K562 (cell line): Measurements from ENCODE around the gene MTX3. TPM values are rescaled to one million over a fixed set of nuclear protein-coding genes. Genes with fewer than 3 reads are reported as not detected.

Experiments
- ATAC-seq: fragments of 200-7000 bp; cut with Tn5 transposase; 3 replicates; pipeline ENCODE4 v1.9.1; 2020; ENCODE audit warnings: moderate library complexity
- BruUV-seq: library from RNA; stranded (reverse); fragments of 400-500 nt; replicated peaks from 2 replicates; lab custom pipeline; 2021; lab: Mats Ljungman, UMichigan
- CTCF ChIA-PET: fragments of 300-600 bp; formaldehyde crosslinking; extraction: SDS; loops from one replicate; lab custom pipeline; 2021; ENCODE audit warnings: low intra/inter-chr PET ratio; lab: Yijun Ruan, JAX
- POLR2A ChIA-PET: fragments of 300-600, 350-650 bp; sonication (Branson Sonifier 250); formaldehyde crosslinking; extraction: SDS; loops from one replicate; lab custom pipeline; 2021; ENCODE audit warnings: antibody characterized with exemption, inconsistent platforms; lab: Yijun Ruan, JAX
- DNase-seq, 4 experiments: peaks; one replicate each; pipeline versions ENCODE4 v3.0.0 to v3.0.0-alpha.2; 2011 to 2018; ENCODE audit warnings: low spot score in 3 of 4, mixed read lengths in 3 of 4; ENCODE audit errors: extremely low read depth in 1 of 4
- FAIRE-seq: peaks from 2 replicates; lab custom pipeline; 2011; peaks lifted over from hg19 to GRCh38; lab: Jason Lieb, UNC
- H2AFZ ChIP-seq: 2 replicates; pipeline ENCODE4 v1.6.0; 2011; ENCODE audit warnings: low read depth, low read length, control low read depth, inconsistent platforms
- H3K27ac ChIP-seq: fragments of 200-600 bp; 3 replicates; pipeline ENCODE4 v1.8.0; 2011; ENCODE audit warnings: low read depth, mild to moderate bottlenecking, control low read depth, inconsistent platforms, low read length, moderate library complexity, mixed read lengths; ENCODE audit errors: extremely low read depth
- H3K27me3 ChIP-seq, 2 experiments: fragments of 300-600 bp in 1 of 2; 2 replicates in 1 of 2; 3 replicates in 1 of 2; pipeline versions ENCODE4 v1.6.0 to v1.8.0; 2011; ENCODE audit warnings: inconsistent platforms in 2 of 2, low read length in 2 of 2, mild to moderate bottlenecking in 1 of 2, mixed read lengths in 1 of 2, moderate library complexity in 1 of 2; ENCODE audit not compliant: control insufficient read depth in 2 of 2, insufficient read depth in 2 of 2
- H3K36me3 ChIP-seq: fragments of 300-600 bp; 3 replicates; pipeline ENCODE4 v1.8.0; 2011; ENCODE audit warnings: mild to moderate bottlenecking, low read length, inconsistent platforms; ENCODE audit not compliant: control insufficient read depth, insufficient read depth
- H3K4me1 ChIP-seq, 2 experiments: fragments of 200-600 bp in 1 of 2; replicated peaks in 1 of 2; 2 replicates in 1 of 2; 3 replicates in 1 of 2; pipeline versions ENCODE4 v1.5.1 to v1.8.0; 2011; ENCODE audit warnings: inconsistent platforms in 2 of 2, low read length in 2 of 2, mild to moderate bottlenecking in 1 of 2, mixed read lengths in 1 of 2, moderate library complexity in 1 of 2; ENCODE audit not compliant: control insufficient read depth in 2 of 2, insufficient read depth in 2 of 2
- H3K4me2 ChIP-seq: 2 replicates; pipeline ENCODE4 v1.6.1; 2011; ENCODE audit warnings: low read length, control low read depth, inconsistent platforms, mixed read lengths; ENCODE audit not compliant: insufficient read depth
- H3K4me3 ChIP-seq: fragments of 200-600 bp; sonication (generic), shearing (Covaris generic); 2 replicates; pipeline ENCODE4 v1.5.1; 2016; ENCODE audit warnings: control low read depth, inconsistent platforms
- H3K79me2 ChIP-seq: fragments of 200-600 bp; 3 replicates; pipeline ENCODE4 v1.8.0; 2011; ENCODE audit warnings: low read length, inconsistent platforms; ENCODE audit not compliant: control insufficient read depth, insufficient read depth
- H3K9ac ChIP-seq, 2 experiments: 2 replicates each; pipeline versions ENCODE4 v1.6.0 to v1.6.1; 2011; ENCODE audit warnings: low read depth in 2 of 2, low read length in 2 of 2, control low read depth in 1 of 2, inconsistent platforms in 1 of 2, mild to moderate bottlenecking in 1 of 2, mixed read lengths in 1 of 2; ENCODE audit not compliant: insufficient read depth in 1 of 2
- H3K9me1 ChIP-seq: one replicate; pipeline ENCODE4 v1.6.0; 2011; ENCODE audit warnings: inconsistent platforms, mild to moderate bottlenecking, low read length, moderate library complexity; ENCODE audit not compliant: control insufficient read depth, insufficient read depth
- H3K9me3 ChIP-seq: replicated peaks from 2 replicates; pipeline ENCODE4 v1.5.1; 2011; ENCODE audit warnings: low read depth, low read length, inconsistent platforms; ENCODE audit not compliant: control insufficient read depth, insufficient read depth
- H4K20me1 ChIP-seq: replicated peaks from 2 replicates; pipeline ENCODE4 v1.6.1; 2011; ENCODE audit warnings: low read length, inconsistent platforms, mixed read lengths; ENCODE audit not compliant: control insufficient read depth, insufficient read depth
- ATF6 ChIP-seq: sonication (generic); formaldehyde crosslinking; IDR thresholded peaks from 2 replicates; pipeline ENCODE4 v1.4.0; 2020; ENCODE audit warnings: mild to moderate bottlenecking, missing genetic modification reagents
- CREB3L1 ChIP-seq: fragments of 450-650 bp; IDR thresholded peaks from 2 replicates; pipeline ENCODE4 v1.6.1; 2014; ENCODE audit warnings: low read depth, mild to moderate bottlenecking, moderate library complexity, borderline replicate concordance
- ESRRB ChIP-seq: fragments of 250-450 bp; sonication (Bioruptor Pico); IDR thresholded peaks from 2 replicates; pipeline ENCODE4 v1.5.0; 2020; ENCODE audit warnings: mild to moderate bottlenecking, moderate library complexity, borderline replicate concordance
- MIER1 ChIP-seq: fragments of 450-650 bp; IDR thresholded peaks from 2 replicates; pipeline ENCODE4 v1.6.1; 2016; ENCODE audit warnings: antibody characterized with exemption, mild to moderate bottlenecking, low read depth
- RBBP5 ChIP-seq: fragments of 200-600 bp; sonication (generic); IDR thresholded peaks from 2 replicates; pipeline ENCODE4 v1.6.1; 2012; ENCODE audit warnings: borderline replicate concordance, mild to moderate bottlenecking, low read length, control low read depth, inconsistent platforms; ENCODE audit not compliant: insufficient read depth, poor library complexity, severe bottlenecking
- SMAD1 ChIP-seq: fragments of 150-350 bp; IDR thresholded peaks from 2 replicates; pipeline ENCODE4 v1.6.1; 2014; ENCODE audit warnings: low read length, low read depth; ENCODE audit not compliant: partially characterized antibody
- SRSF7 ChIP-seq: fragments of 200-400 bp; formaldehyde crosslinking; optimal IDR thresholded peaks from 2 replicates; pipeline ENCODE3; 2017; ENCODE audit warnings: mild to moderate bottlenecking, low read depth, low read length
- TGIF2 ChIP-seq: sonication (generic); formaldehyde crosslinking; IDR thresholded peaks from 2 replicates; pipeline ENCODE4 v1.8.1; 2022; ENCODE audit warnings: mild to moderate bottlenecking, missing genetic modification reagents, moderate library complexity
- ZBTB9 ChIP-seq: fragments of 450-650 bp; formaldehyde crosslinking; IDR thresholded peaks from 2 replicates; pipeline ENCODE4 v1.4.0; 2020; ENCODE audit warnings: mild to moderate bottlenecking, moderate library complexity
- ZNF232 ChIP-seq: sonication (generic); formaldehyde crosslinking; IDR thresholded peaks from 2 replicates; pipeline ENCODE4 v1.8.0; 2022; ENCODE audit warnings: mild to moderate bottlenecking, missing genetic modification reagents
- ZNF324 ChIP-seq: fragments of 250-450 bp; sonication (Bioruptor Pico); IDR thresholded peaks from 2 replicates; pipeline ENCODE4 v1.4.0; 2020; ENCODE audit warnings: mild to moderate bottlenecking
- WGBS: fragments of 100-300 bp; shearing (Covaris generic); methylation state at CpG from one replicate; pipeline ENCODE4 v1.1.6; 2016; ENCODE audit warnings: low coverage, mixed read lengths; ENCODE audit not compliant: insufficient coverage; ENCODE audit errors: missing lambda C conversion rate; 5-methylcytosine and 5-hydroxymethylcytosine counted together
- in situ Hi-C: fragments of 300-500 bp; cut with MboI; formaldehyde crosslinking; loops from 4 replicates; pipeline ENCODE4 v1.15.0; 2018; ENCODE audit warnings: inconsistent platforms, mixed read lengths
- intact Hi-C: fragments of 100-400 bp; cut with micrococcal nuclease; formaldehyde crosslinking; loops from 2 replicates; pipeline ENCODE4 v1.14.2; 2022
- polyA plus RNA-seq, 8 experiments: library from polyadenylated mRNA; depleted of rRNA in 4 of 8; stranded (reverse) in 5 of 8; unstranded in 3 of 8; fragments of >200 nt; fragmentation: Nextera tagmentation in 2 of 8; fragmentation: Illumina TruSeq in 1 of 8; extraction: Ambion mirVana in 2 of 8; extraction: Trizol in 1 of 8; gene quantifications; 2 replicates each; pipeline versions ENCODE4 v1.2.1 to v1.2.3, GENCODE V29; 2011 to 2014; ENCODE audit warnings: inconsistent platforms in 1 of 8, missing spikeins in 1 of 8
- total RNA-seq, 7 experiments: library from RNA; depleted of rRNA in 6 of 7; stranded (reverse); fragments of >200 nt in 6 of 7; fragmentation: Illumina TruSeq in 2 of 7; extraction: Trizol in 2 of 7; gene quantifications; 2 replicates each; pipeline versions ENCODE4 v1.2.1 to v1.2.3, GENCODE V29; 2011 to 2021; ENCODE audit warnings: low replicate concordance in 1 of 7
- TF ChIP-seq, protein P1 (sequence below), 3 experiments: fragments of 200-800 bp in 1 of 3; sonication (Bioruptor generic) in 1 of 3; sonication (generic) in 1 of 3; formaldehyde crosslinking in 1 of 3; IDR thresholded peaks; 2 replicates each; pipeline versions ENCODE4 v1.6.1 to v1.8.0; 2016 to 2022; ENCODE audit warnings: mild to moderate bottlenecking in 2 of 3, missing compliant biosample characterization in 2 of 3, missing genetic modification characterization in 2 of 3, missing genetic modification reagents in 1 of 3
- TF ChIP-seq, protein P2 (sequence below), 3 experiments: IDR thresholded peaks in 2 of 3; conservative IDR thresholded peaks in 1 of 3; 2 replicates each; pipeline ENCODE4 v1.5.1; 2011 to 2012; ENCODE audit warnings: low read length in 3 of 3, mild to moderate bottlenecking in 3 of 3, control low read depth in 2 of 3, improper control_type of control experiment in 1 of 3, inconsistent platforms in 1 of 3, low read depth in 1 of 3, mixed read lengths in 1 of 3, moderate library complexity in 1 of 3; ENCODE audit not compliant: insufficient read depth in 2 of 3

MTX3 gene
- total and polyA plus RNA-seq, 9 of the 15 experiments (the other 6 are each of a cell fraction or from before 2014, with no cell fraction given) = 0.04 to 0.36 (median 0.15) TPM; not detected in 1

DNA sequence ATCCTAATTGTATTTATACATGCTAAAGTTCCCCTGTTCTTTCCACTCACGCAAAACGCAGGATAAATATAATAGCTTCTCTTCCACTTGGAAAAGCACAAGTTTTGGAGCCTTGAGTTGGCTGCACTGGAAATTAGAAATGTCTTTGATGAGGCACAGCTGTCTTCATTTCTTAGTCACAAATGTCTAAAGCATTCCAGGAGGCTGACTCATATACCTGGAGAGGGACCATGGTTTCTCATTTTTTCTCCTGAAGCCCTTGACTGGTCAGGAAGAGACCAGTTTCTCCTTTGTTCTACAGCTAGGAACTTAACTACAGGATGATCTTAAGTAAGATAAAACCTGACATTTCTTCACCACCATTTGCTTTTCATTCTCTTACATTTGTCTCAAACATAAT lies 16.2 kb downstream of the MTX3 start:
- H3K9me3 ChIP-seq = no peaks in the 10 kb centered on the region
- no peak for ATAC-seq
- H3K9ac ChIP-seq = no peak overlapping the region
- no peak overlapping the region for H2AFZ ChIP-seq
- H3K36me3 ChIP-seq = no peaks in the 10 kb centered on the region
- H3K9me1 ChIP-seq = no peaks in the 10 kb centered on the region
- no peak for FAIRE-seq
- DNase-seq = no peak
- peaks cover 0 to 17% of the 10 kb centered on the region in 2 experiments; a peak in 4 of 5 replicates for H3K27me3 ChIP-seq
- H3K79me2 ChIP-seq = no peaks in the 10 kb centered on the region
- in situ Hi-C loops (no loop called here), intact Hi-C loops (loop anchor here (5.0 kb wide), 1 partner anchor 48 kb away; no protein-coding TSS in a partner anchor)
- no peak overlapping the region for H3K4me2 ChIP-seq
- H4K20me1 ChIP-seq = no peaks in the 10 kb centered on the region
- POLR2A ChIA-PET = interaction anchor here (0.7 kb wide), 1 partner anchor 9 kb away, joined by 3 read pairs; no protein-coding TSS in a partner anchor
- CTCF ChIA-PET = no interaction called here
- BruUV-seq = no TSS peak
- WGBS = 0% methylated on average over 2 of the region's 2 CpGs
- H3K4me1 ChIP-seq = no peaks in the 10 kb centered on the region
- no peak overlapping the region for H3K4me3 ChIP-seq
- H3K27ac ChIP-seq = no peak overlapping the region
- no peak for TF ChIP-seq ZNF232 (CRISPR knock-in tag)
- TF ChIP-seq, protein P1, sequence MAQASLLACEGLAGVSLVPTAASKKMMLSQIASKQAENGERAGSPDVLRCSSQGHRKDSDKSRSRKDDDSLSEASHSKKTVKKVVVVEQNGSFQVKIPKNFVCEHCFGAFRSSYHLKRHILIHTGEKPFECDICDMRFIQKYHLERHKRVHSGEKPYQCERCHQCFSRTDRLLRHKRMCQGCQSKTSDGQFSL (CRISPR knock-in tag; IDR thresholded peaks at IDR 0.05) = no peak
- TF ChIP-seq, protein P1 (tag; IDR thresholded peaks at IDR 0.05) = no peak
- TF ChIP-seq, protein P2, sequence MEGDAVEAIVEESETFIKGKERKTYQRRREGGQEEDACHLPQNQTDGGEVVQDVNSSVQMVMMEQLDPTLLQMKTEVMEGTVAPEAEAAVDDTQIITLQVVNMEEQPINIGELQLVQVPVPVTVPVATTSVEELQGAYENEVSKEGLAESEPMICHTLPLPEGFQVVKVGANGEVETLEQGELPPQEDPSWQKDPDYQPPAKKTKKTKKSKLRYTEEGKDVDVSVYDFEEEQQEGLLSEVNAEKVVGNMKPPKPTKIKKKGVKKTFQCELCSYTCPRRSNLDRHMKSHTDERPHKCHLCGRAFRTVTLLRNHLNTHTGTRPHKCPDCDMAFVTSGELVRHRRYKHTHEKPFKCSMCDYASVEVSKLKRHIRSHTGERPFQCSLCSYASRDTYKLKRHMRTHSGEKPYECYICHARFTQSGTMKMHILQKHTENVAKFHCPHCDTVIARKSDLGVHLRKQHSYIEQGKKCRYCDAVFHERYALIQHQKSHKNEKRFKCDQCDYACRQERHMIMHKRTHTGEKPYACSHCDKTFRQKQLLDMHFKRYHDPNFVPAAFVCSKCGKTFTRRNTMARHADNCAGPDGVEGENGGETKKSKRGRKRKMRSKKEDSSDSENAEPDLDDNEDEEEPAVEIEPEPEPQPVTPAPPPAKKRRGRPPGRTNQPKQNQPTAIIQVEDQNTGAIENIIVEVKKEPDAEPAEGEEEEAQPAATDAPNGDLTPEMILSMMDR (IDR thresholded peaks at IDR 0.05 in 2 of 3, conservative IDR thresholded peaks at IDR 0.05 in 1 of 3; ENCODE audit: insufficient read depth in 2 of 3, low read depth in 1 of 3, low read length in 3 of 3) = no peak
- no peak for TF ChIP-seq SMAD1
- TF ChIP-seq ZBTB9 (CRISPR knock-in tag) = no peak
- no peak for TF ChIP-seq SRSF7
- TF ChIP-seq ZNF324 = no peak
- TF ChIP-seq MIER1 = no peak
- no peak for TF ChIP-seq ESRRB (CRISPR knock-in tag)
- TF ChIP-seq TGIF2 (CRISPR knock-in tag) = no peak
- no peak for TF ChIP-seq CREB3L1
- TF ChIP-seq ATF6 (CRISPR knock-in tag) = no peak
- TF ChIP-seq RBBP5 = no peak
